GM23248 (cell line): Measurements from ENCODE around the gene MT1A. TPM values are rescaled to one million over a fixed set of nuclear protein-coding genes. Genes with fewer than 3 reads are reported as not detected.

Experiments used
- DNase-seq: peaks from one replicate; pipeline ENCODE4 v3.0.0-alpha.2; 2015
- H2AFZ ChIP-seq: fragments of 200-600 bp; sonication (generic); 2 replicates; pipeline ENCODE4 v1.6.1; 2016; ENCODE audit warnings: antibody characterized with exemption
- H3F3A ChIP-seq: fragments of 200-600 bp; sonication (generic); 2 replicates; pipeline ENCODE4 v1.6.1; 2016; ENCODE audit warnings: mild to moderate bottlenecking, antibody characterized with exemption, mixed run types; ENCODE audit not compliant: insufficient read depth
- H3K27ac ChIP-seq: fragments of 200-600 bp; sonication (generic); 2 replicates; pipeline ENCODE4 v1.5.1; 2016; ENCODE audit warnings: mild to moderate bottlenecking
- H3K27me3 ChIP-seq: fragments of 200-600 bp; sonication (generic); replicated peaks from 2 replicates; pipeline ENCODE4 v1.6.1; 2016; ENCODE audit warnings: mild to moderate bottlenecking; ENCODE audit not compliant: insufficient read depth
- H3K36me3 ChIP-seq: fragments of 200-600 bp; sonication (generic); 2 replicates; pipeline ENCODE4 v1.6.1; 2016; ENCODE audit warnings: low read depth, mild to moderate bottlenecking
- H3K4me1 ChIP-seq: fragments of 200-600 bp; sonication (generic); 2 replicates; pipeline ENCODE4 v1.6.1; 2016; ENCODE audit warnings: mild to moderate bottlenecking; ENCODE audit not compliant: insufficient read depth
- H3K4me2 ChIP-seq: fragments of 200-600 bp; sonication (generic); one replicate; pipeline ENCODE4 v1.6.1; 2016; ENCODE audit warnings: mild to moderate bottlenecking; ENCODE audit not compliant: unreplicated experiment
- H3K4me3 ChIP-seq: fragments of 200-600 bp; sonication (generic); 2 replicates; pipeline ENCODE4 v1.5.1; 2016; ENCODE audit warnings: mild to moderate bottlenecking
- H3K79me2 ChIP-seq: fragments of 200-600 bp; sonication (generic); 2 replicates; pipeline ENCODE4 v1.6.1; 2016; ENCODE audit warnings: mild to moderate bottlenecking; ENCODE audit not compliant: insufficient read depth
- H3K9ac ChIP-seq: fragments of 200-600 bp; sonication (generic); 2 replicates; pipeline ENCODE4 v1.6.1; 2016; ENCODE audit warnings: mild to moderate bottlenecking
- H3K9me2 ChIP-seq: fragments of 200-600 bp; sonication (generic); 2 replicates; pipeline ENCODE4 v1.6.1; 2016; ENCODE audit warnings: mixed run types, mild to moderate bottlenecking, moderate library complexity; ENCODE audit not compliant: insufficient read depth
- H3K9me3 ChIP-seq: fragments of 200-600 bp; sonication (generic); one replicate; pipeline ENCODE4 v1.6.1; 2017; ENCODE audit warnings: low read depth
- H4K20me1 ChIP-seq: fragments of 200-600 bp; sonication (generic); 2 replicates; pipeline ENCODE4 v1.6.0; 2016; ENCODE audit not compliant: insufficient read depth
- EZH2 ChIP-seq: fragments of 200-600 bp; sonication (generic); IDR thresholded peaks from 2 replicates; pipeline ENCODE4 v1.6.1; 2018; ENCODE audit warnings: antibody characterized with exemption, mild to moderate bottlenecking; ENCODE audit not compliant: insufficient read depth, poor library complexity, severe bottlenecking
- EZH2phosphoT487 ChIP-seq: fragments of 200-600 bp; sonication (generic); IDR thresholded peaks from 2 replicates; pipeline ENCODE4 v1.6.1; 2018; ENCODE audit warnings: antibody characterized with exemption, moderate library complexity, mild to moderate bottlenecking, low read depth; ENCODE audit not compliant: insufficient read depth
- WGBS, 2 experiments: methylation state at CpG; one replicate each; pipeline ENCODE4 v1.1.6; 2015 to 2017; ENCODE audit warnings: low lambda C conversion rate in 2 of 2, low coverage in 1 of 2; ENCODE audit errors: missing lambda C conversion rate in 2 of 2; 5-methylcytosine and 5-hydroxymethylcytosine counted together
- in situ Hi-C: fragments of 300-500 bp; cut with MboI; formaldehyde crosslinking; loops from 2 replicates; pipeline ENCODE4 v1.15.0; 2020
- polyA plus RNA-seq: library from polyadenylated mRNA; unstranded; fragments of >200 nt; fragmentation: Nextera tagmentation; extraction: Ambion mirVana; gene quantifications from 2 replicates; pipeline ENCODE4 v1.2.1, GENCODE V29; 2016
- total RNA-seq: library from RNA; depleted of rRNA; stranded (reverse); fragments of >200 nt; shearing (Covaris generic); gene quantifications from 2 replicates; pipeline ENCODE4 v1.2.3, GENCODE V29; 2014

Gene MT1A
- total and polyA plus RNA-seq, 2 experiments from 2014 or later = 2.3 TPM; not detected in 1

DNA sequence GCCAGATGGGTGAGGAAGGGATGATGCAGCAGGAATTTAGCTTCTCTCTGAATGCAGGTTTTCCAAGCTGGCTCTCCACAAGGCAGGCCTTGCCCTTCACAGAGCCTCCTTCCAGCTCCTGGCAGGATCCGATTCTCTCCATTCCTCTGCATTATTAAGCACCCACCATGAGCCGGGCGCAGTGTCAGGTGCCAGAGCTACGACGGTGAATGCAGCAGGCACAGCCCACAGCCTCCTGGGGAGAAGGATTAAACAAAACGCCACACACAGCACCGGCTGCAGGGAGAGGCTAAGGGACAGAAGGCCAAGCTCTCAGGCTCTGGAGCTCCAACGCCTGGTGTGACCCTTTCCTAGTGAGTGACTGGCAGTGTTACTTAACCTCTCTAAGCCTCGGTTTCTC, 37.1 kb upstream of the MT1A start:
- Histone ChIP-seq H3K4me2 (no peak overlapping the region), H3K79me2 (no peaks in the 10 kb centered on the region), H3K9me3 (no peaks in the 10 kb centered on the region), H3K9me2 (no peaks in the 10 kb centered on the region), H2AFZ (no peak overlapping the region), H4K20me1 (no peaks in the 10 kb centered on the region), H3K27me3 (0 out of 2 replicates have a peak, but pooled peaks cover 3% of the 10 kb centered on the region), H3K9ac (no peak overlapping the region), H3K27ac (no peak overlapping the region), H3F3A (peaks cover 14% of the 10 kb centered on the region), H3K36me3 (no peaks in the 10 kb centered on the region), H3K4me3 (no peak overlapping the region), H3K4me1 (peaks cover 12% of the 10 kb centered on the region)
- 73 to 74% methylated on average over 9 of the region's 9 CpGs for WGBS, 2 experiments
- TF ChIP-seq EZH2 = no peak
- no peak for TF ChIP-seq EZH2phosphoT487
- in situ Hi-C loops = no loop called here
- DNase-seq = no peak

DNA sequence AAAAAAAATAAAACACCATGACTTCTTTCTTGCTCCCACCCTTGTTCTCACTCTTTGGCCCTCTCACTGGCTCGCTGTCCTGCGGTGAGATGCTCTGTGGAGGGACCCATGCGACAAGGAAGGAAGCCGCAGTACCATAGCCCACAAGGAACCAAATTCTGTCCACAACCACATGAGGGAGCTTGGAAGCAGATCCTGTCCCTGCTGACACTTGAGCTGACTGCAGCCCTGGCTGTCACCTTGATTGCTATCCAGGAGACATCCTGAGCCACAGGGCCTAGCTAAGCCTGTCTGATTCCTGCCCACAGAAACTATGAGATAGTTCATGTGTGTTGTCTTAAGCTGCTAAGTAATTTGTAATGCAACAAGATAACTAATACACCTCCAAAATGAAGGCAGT, 34.9 kb upstream of the MT1A start:
- no peaks in the 10 kb centered on the region for H3K9me3 ChIP-seq
- peak; percentile 44 for DNase-seq
- no peak overlapping the region for H3K4me3 ChIP-seq
- TF ChIP-seq EZH2phosphoT487 (no peak), EZH2 (no peak)
- H3K27ac ChIP-seq = no peak overlapping the region
- peaks cover 31% of the 10 kb centered on the region for H3F3A ChIP-seq
- H2AFZ ChIP-seq = no peak overlapping the region
- H3K4me2 ChIP-seq = no peak overlapping the region
- no peaks in the 10 kb centered on the region for H3K27me3 ChIP-seq
- H4K20me1 ChIP-seq = no peaks in the 10 kb centered on the region
- in situ Hi-C loops = no loop called here
- H3K9me2 ChIP-seq = no peaks in the 10 kb centered on the region
- H3K79me2 ChIP-seq = peaks cover 1% of the 10 kb centered on the region; the same call in 1 of the 2 replicates
- 89 to 93% methylated on average over 4 of the region's 4 CpGs for WGBS, 2 experiments
- peaks cover 28% of the 10 kb centered on the region for H3K4me1 ChIP-seq
- no peaks in the 10 kb centered on the region for H3K36me3 ChIP-seq
- H3K9ac ChIP-seq = no peak overlapping the region

DNA sequence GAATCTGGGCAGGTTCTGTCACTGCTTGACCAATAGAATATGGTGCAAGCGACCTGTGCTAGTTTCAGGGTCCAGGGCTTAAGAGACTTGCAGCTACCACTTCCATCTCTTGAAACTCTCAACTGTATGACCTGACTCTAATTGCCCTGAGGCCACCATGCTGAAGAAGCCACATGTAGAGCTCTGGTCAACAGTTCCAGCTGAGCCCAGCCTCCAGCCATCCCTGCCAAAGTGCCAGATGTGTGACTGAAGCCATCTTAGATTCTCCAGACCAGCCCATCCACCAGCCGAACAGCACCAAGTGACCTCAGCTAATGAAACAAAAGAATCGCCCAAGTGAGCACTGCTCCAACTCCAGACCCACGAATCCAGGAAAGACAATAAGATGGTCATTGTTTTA, 33.5 kb upstream of the MT1A start:
- H3K4me1 ChIP-seq = peaks cover 31% of the 10 kb centered on the region
- H4K20me1 ChIP-seq = no peaks in the 10 kb centered on the region
- H3K9me3 ChIP-seq = no peaks in the 10 kb centered on the region
- no peak overlapping the region for H2AFZ ChIP-seq
- no peaks in the 10 kb centered on the region for H3K9me2 ChIP-seq
- TF ChIP-seq EZH2phosphoT487 (no peak), EZH2 (no peak)
- H3K9ac ChIP-seq = no peak overlapping the region
- H3K4me3 ChIP-seq = no peak overlapping the region
- no peaks in the 10 kb centered on the region for H3K27me3 ChIP-seq
- DNase-seq = no peak
- in situ Hi-C loops = no loop called here
- H3K27ac ChIP-seq = no peak overlapping the region; the same call in 1 of the 2 replicates
- H3K4me2 ChIP-seq = no peak overlapping the region
- WGBS, 2 experiments = 78 to 83% methylated on average over 4 of the region's 4 CpGs
- no peaks in the 10 kb centered on the region for H3K36me3 ChIP-seq
- H3K79me2 ChIP-seq = peaks cover 9% of the 10 kb centered on the region; the same call in 1 of the 2 replicates
- peaks cover 44% of the 10 kb centered on the region for H3F3A ChIP-seq

DNA sequence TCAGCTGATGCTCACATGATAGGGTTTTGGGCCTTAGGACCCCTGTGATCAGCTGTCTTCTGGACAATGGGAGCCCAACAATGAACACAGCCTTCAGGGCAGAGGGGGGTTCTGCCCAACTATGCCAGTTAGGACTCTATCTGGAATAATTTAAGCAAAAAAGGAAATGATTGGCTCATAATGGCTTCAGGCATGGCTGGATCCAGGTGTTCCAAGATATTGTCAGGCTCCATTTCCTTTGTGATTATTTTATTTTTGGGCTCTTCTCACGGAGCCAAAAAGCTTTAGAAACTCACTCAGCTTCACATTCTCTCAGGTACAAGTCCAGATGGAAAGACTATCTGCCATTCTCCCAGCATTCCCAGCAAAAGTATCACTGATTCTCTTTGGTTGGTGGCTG, 33.0 kb upstream of the MT1A start:
- peak overlapping the region; percentile 86 for H3K4me2 ChIP-seq
- no peaks in the 10 kb centered on the region for H3K9me3 ChIP-seq
- TF ChIP-seq EZH2phosphoT487 (no peak), EZH2 (no peak)
- H3K9me2 ChIP-seq = no peaks in the 10 kb centered on the region
- no peak overlapping the region for H3K4me3 ChIP-seq
- no peak overlapping the region for H2AFZ ChIP-seq
- whole genome bisulfite sequencing, 2 experiments = 92 to 96% methylated on average over 1 of the region's 1 CpG
- H3K27me3 ChIP-seq = no peaks in the 10 kb centered on the region
- H3K27ac ChIP-seq = peak overlapping the region; percentile 100
- H3K36me3 ChIP-seq = no peaks in the 10 kb centered on the region
- H3F3A ChIP-seq = peaks cover 48% of the 10 kb centered on the region
- H3K9ac ChIP-seq = peak overlapping the region; percentile 96
- DNase-seq = no peak
- peaks cover 30% of the 10 kb centered on the region for H3K4me1 ChIP-seq
- peaks cover 9% of the 10 kb centered on the region; the same call in 1 of the 2 replicates for H3K79me2 ChIP-seq
- H4K20me1 ChIP-seq = no peaks in the 10 kb centered on the region
- in situ Hi-C loops = no loop called here

DNA sequence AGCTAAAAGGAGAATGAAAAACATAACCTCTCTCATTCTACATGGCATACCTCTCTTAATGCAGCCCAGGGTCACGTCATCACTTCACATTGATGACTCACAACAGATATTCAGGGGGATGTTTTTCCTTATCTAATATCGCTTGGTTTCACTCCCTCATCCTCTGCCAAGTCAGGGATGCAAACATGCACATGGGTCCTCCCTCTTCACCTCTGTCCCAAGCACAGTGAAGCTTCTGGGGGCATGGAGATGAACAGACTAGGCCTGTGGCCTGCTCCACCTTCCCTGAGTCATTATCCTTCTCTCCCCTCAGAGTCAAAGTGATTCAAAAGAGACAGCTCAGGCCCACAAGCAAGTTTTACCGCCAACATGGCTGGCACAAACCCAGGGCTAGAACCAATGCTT, 32.4 kb upstream of the MT1A start:
- peak; percentile 89 for DNase-seq
- Histone ChIP-seq H3K79me2 (peaks cover 12% of the 10 kb centered on the region; the same call in 1 of the 2 replicates), H3K9me3 (no peaks in the 10 kb centered on the region), H3K4me3 (peak overlapping the region; percentile 95), H3K36me3 (no peaks in the 10 kb centered on the region), H3K27me3 (no peaks in the 10 kb centered on the region), H3K9me2 (no peaks in the 10 kb centered on the region), H3K9ac (peak overlapping the region; percentile 96), H3F3A (peaks cover 54% of the 10 kb centered on the region), H3K4me1 (peaks cover 36% of the 10 kb centered on the region), H2AFZ (no peak overlapping the region), H4K20me1 (no peaks in the 10 kb centered on the region), H3K27ac (peak overlapping the region; percentile 100), H3K4me2 (peak overlapping the region; percentile 86)
- 3 to 4% methylated on average over 3 of the region's 3 CpGs for WGBS, 2 experiments
- TF ChIP-seq EZH2 (no peak), EZH2phosphoT487 (no peak)
- in situ Hi-C loops = no loop called here
